ENCODE results near the gene RPS15.

DNA sequence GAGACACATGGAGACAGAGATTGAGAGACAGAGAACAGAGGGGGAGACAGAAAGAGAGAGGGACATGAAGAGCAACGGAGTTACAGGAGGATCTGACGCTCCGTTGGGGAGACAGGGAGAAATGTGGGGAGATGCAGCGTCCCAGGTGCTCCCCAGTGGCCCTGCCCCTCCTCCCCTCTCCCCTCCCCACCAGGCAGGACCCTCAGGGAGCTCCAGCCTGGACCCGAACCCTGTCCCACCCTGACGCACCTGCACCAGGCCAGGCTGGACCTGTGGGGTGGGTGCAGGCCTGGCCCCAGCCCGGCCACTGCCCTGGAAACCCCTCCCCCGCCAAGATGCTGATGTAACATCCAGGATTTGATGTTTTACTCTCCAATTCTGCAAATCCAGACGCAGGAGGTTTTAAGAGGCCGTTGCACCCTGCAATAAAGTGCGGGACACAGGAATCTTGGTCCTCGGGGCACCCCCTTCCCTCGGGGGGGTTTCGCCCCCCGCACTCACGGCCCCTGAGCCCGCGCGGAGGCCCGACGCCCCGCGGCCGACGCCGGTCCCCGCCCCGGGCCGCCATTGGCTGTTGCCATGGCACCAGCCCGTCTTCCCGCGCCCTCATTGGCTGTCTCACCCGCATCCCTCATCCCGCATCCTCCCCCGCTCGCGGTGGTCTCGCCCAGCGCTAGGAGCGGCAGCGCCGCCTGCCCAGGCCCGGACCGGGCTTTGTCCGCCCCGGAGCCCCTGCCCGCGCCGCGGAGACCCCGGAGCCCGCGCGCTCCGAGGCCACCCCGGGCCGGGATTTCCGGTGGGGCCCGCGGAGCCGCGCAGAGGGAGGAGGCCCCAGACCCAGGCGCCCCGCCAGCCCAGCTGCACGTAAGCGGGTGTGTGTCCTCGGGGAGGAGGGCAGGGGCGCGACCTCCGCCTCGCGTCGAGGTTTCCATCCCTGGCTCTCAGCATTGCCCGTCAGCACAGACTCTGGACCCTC lies 11.6 kb downstream of the RPS15 start, which contains the start of gene APC2:
- TF ChIP-seq GABPA (IDR thresholded peaks at IDR 0.05; ENCODE audit: low read depth, low read length) (no peak), GABPA (CRISPR knock-in tag; IDR thresholded peaks at IDR 0.05; ENCODE audit: low read depth) (no peak), ZNF619 (CRISPR knock-in tag; IDR thresholded peaks at IDR 0.05) (no peak), ZNF33A (CRISPR knock-in tag; IDR thresholded peaks at IDR 0.05; ENCODE audit: borderline replicate concordance) (no peak), NR3C1 (CRISPR knock-in tag; IDR thresholded peaks at IDR 0.05) (no peak), FOXA3 (CRISPR knock-in tag; IDR thresholded peaks at IDR 0.05) (no peak), SNRNP70 (IDR thresholded peaks at IDR 0.05; ENCODE audit: low read depth, low read length) (no peak), CENPT (CRISPR knock-in tag; IDR thresholded peaks at IDR 0.05; ENCODE audit: low read depth) (no peak), ASH2L (IDR thresholded peaks at IDR 0.05; ENCODE audit: insufficient read length, low read depth, low read length) (no peak), ZNF20 (CRISPR knock-in tag; IDR thresholded peaks at IDR 0.05) (no peak)
- TF ChIP-seq, protein P1, sequence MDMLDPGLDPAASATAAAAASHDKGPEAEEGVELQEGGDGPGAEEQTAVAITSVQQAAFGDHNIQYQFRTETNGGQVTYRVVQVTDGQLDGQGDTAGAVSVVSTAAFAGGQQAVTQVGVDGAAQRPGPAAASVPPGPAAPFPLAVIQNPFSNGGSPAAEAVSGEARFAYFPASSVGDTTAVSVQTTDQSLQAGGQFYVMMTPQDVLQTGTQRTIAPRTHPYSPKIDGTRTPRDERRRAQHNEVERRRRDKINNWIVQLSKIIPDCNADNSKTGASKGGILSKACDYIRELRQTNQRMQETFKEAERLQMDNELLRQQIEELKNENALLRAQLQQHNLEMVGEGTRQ (IDR thresholded peaks at IDR 0.05; ENCODE audit: low read depth, low read length): no peak
- TF ChIP-seq, protein P1 (CRISPR knock-in tag; IDR thresholded peaks at IDR 0.05; ENCODE audit: borderline replicate concordance): no peak
- TF ChIP-seq, protein P2, sequence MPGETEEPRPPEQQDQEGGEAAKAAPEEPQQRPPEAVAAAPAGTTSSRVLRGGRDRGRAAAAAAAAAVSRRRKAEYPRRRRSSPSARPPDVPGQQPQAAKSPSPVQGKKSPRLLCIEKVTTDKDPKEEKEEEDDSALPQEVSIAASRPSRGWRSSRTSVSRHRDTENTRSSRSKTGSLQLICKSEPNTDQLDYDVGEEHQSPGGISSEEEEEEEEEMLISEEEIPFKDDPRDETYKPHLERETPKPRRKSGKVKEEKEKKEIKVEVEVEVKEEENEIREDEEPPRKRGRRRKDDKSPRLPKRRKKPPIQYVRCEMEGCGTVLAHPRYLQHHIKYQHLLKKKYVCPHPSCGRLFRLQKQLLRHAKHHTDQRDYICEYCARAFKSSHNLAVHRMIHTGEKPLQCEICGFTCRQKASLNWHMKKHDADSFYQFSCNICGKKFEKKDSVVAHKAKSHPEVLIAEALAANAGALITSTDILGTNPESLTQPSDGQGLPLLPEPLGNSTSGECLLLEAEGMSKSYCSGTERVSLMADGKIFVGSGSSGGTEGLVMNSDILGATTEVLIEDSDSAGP (CRISPR knock-in tag; IDR thresholded peaks at IDR 0.05; ENCODE audit: borderline replicate concordance): no peak
